Immature natural killer cell (primary cell): ENCODE data around the gene CHST5. TPM values are rescaled to one million over a fixed set of nuclear protein-coding genes. Genes with fewer than 3 reads are reported as not detected.

ENCODE experiments used
- DNase-seq, 3 donors: peaks; one replicate each; pipeline ENCODE4 v3.0.0; 2022; ENCODE audit warnings: mixed read lengths in 1 of 3
- H3K27ac Mint-ChIP-seq, 6 donors: one replicate each; pipeline ENCODE4 v1.8.0; 2020; ENCODE audit warnings: mixed read lengths in 6 of 6, mild to moderate bottlenecking in 5 of 6, inconsistent platforms in 4 of 6, moderate library complexity in 3 of 6
- H3K27me3 Mint-ChIP-seq, 3 donors: one replicate each; pipeline ENCODE4 v1.8.0; 2020 to 2021; ENCODE audit warnings: low read depth in 3 of 3, mild to moderate bottlenecking in 3 of 3, mixed read lengths in 3 of 3, moderate library complexity in 3 of 3, inconsistent platforms in 1 of 3
- H3K36me3 Mint-ChIP-seq, 3 donors: one replicate each; pipeline ENCODE4 v1.8.0; 2020; ENCODE audit warnings: mixed read lengths in 3 of 3, inconsistent platforms in 2 of 3, mild to moderate bottlenecking in 2 of 3
- H3K4me1 Mint-ChIP-seq, 2 donors: one replicate each; pipeline ENCODE4 v1.8.0; 2020; ENCODE audit warnings: inconsistent platforms in 2 of 2, mild to moderate bottlenecking in 2 of 2, mixed read lengths in 2 of 2, moderate library complexity in 1 of 2
- H3K4me3 Mint-ChIP-seq, 5 donors: one replicate each; pipeline ENCODE4 v1.8.0; 2020; ENCODE audit warnings: mild to moderate bottlenecking in 5 of 5, mixed read lengths in 5 of 5, inconsistent platforms in 3 of 5, moderate library complexity in 3 of 5
- H3K9me3 Mint-ChIP-seq, 6 donors: one replicate each; pipeline ENCODE4 v1.8.0; 2020; ENCODE audit warnings: mild to moderate bottlenecking in 6 of 6, mixed read lengths in 6 of 6, inconsistent platforms in 4 of 6, moderate library complexity in 3 of 6
- polyA plus RNA-seq, 3 donors: library from polyadenylated mRNA; unstranded; fragments of 300-500 nt; fragmentation: Illumina TruSeq; gene quantifications; one replicate each; pipeline ENCODE4 v1.2.3, GENCODE V29; 2021

CHST5 gene
- polyA plus RNA-seq, 3 donors from 2014 or later = not detected

DNA sequence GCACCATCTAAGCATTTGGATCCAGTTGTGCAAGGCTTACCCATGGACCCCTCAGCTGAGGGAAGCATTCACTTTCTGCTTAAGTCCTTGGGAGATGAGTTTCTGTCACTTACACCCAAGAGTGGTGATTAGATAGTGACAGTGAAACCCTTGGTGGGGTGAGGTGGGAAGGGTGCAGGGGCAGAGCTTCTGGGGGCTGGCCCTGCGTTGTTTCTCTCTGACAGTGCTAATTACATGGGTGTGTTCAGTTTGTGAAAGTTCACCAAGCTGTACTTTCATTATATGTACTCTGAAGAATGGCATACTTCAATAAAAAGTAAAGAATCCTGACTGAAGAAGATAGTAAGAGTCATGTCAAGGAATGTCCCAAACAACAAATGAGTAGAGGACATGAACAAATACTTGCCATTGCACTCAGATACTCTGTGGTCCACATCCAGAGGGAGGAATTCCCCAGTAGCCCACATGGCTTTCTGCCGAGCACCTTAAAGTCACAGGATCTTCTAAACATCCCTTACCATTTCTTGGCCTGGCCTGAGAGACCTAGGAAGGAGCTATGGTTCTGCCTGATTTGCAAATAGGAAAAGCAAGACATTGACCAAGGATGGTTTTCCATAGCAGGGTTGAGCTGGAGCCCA lies 49.1 kb downstream of the CHST5 start:
- Mint-ChIP-seq H3K4me1 (peaks cover 0 to 1% of the 10 kb centered on the region in 2 donors), H3K4me3 (no peak overlapping the region), H3K27me3 (peaks cover 0 to 15% (median 6%) of the 10 kb centered on the region in 3 donors), H3K27ac (no peak overlapping the region), H3K9me3 (peaks cover 0 to 2% (median 0%) of the 10 kb centered on the region in 6 donors), H3K36me3 (no peaks in the 10 kb centered on the region)
- no peak for DNase-seq

DNA sequence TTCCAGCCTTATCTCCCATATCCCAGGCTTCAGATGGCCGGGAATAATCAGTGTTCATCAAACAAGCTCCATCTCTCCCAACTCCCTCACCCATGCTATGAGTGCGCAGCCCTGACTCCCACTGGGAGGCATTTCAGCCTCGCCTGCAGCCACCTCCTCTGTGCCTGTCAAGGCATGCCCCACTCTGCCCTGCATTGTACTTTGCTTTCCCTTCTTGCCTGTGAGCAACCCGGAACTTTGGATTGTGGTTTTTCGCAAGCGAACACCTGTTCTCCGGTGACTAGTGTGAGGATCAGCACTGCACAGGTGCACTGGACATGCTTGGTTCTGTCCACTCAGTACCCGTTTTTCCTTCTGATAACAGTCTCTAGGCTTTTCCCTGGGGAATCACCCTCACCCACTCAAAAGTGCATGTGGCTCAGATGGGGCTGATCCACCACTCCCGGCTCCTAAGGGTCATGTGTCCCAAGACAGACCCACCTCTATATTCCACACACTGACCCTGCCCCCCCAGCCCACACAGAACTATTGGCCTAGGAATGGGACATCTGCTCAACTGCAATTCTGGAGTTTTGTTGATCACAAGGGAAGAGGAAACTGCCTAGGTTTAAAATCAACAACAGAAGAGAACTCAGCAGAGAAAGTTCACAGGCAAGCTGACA lies 49.8 kb downstream of the CHST5 start:
- H3K27ac Mint-ChIP-seq = no peak overlapping the region
- H3K27me3 Mint-ChIP-seq = peaks cover under 1 to 18% (median 8%) of the 10 kb centered on the region in 3 donors
- no peak overlapping the region for H3K4me3 Mint-ChIP-seq

DNA sequence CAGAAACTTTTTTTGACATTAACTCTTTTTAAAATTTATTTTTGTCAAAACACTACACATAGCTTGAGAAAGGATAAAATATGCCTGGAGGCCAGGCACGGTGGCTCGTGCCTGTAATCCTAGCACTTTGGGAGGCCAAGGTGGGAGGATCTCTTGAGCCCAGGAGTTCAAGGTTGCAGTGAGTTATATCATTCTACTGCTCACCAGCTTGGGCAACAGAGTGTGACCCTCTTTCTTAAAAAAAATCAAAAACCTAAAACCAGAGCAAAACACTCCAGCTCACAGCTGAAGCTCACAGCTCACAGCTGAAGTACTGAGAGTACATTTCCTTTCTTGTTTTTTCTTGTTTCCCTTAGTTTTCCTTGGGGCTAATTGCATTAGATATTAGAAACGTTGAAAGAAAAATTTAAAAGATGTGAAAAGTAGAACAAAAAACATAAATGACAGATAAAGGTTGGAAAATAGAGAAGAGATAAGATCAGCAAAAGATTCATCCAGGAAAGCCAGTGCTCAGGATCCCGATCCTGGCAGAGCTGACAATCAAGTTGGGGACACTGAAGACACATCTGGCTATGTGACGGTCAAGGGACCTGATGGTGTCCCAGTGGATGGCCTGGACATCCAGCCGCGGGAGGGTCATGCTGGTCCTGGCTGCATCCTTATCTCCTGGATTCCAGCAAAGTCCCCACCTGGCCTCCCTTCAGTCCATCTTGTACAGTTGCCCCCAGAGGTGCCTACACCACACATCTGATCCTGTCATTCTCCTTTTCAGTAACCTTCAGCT lies 50.5 kb downstream of the CHST5 start:
- Mint-ChIP-seq H3K27ac (no peak overlapping the region), H3K4me3 (no peak overlapping the region)
- no peak for DNase-seq

More for the DNA sequence above, 49.8 kb downstream of the CHST5 start:
- Mint-ChIP-seq H3K4me1 (peaks cover 0 to 1% of the 10 kb centered on the region in 2 donors), H3K36me3 (no peaks in the 10 kb centered on the region), H3K9me3 (peaks cover 0 to 2% (median 0%) of the 10 kb centered on the region in 6 donors)
- DNase-seq = no peak

DNA sequence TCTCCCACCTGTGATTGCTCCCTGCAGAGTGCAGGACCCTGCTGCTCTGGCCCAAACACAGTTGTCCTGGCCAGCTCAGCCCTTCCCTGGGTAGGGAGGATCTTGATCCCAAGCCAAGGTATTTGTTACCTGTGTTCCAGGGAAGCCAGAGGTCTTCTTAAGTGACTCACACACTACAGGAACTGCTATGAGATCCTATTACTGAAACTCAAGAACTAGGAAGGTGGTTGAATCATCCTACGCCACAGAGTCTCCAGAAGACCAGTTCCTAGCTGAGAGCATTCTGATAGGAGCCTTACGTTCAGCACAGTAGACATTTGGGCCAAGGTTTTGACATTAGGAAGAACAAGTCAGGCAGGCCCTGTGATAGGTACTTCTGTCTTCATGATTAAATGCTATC lies 52.7 kb downstream of the CHST5 start:
- H3K27ac Mint-ChIP-seq = no peak overlapping the region
- no peak overlapping the region for H3K4me3 Mint-ChIP-seq
- H3K27me3 Mint-ChIP-seq = peaks cover 2 to 18% (median 8%) of the 10 kb centered on the region in 3 donors
- no peaks in the 10 kb centered on the region for H3K9me3 Mint-ChIP-seq
- peaks cover 0 to 1% of the 10 kb centered on the region in 2 donors for H3K4me1 Mint-ChIP-seq
- no peaks in the 10 kb centered on the region for H3K36me3 Mint-ChIP-seq
- DNase-seq = no peak

More for the DNA sequence above, 50.5 kb downstream of the CHST5 start:
- peaks cover 0 to 1% of the 10 kb centered on the region in 2 donors for H3K4me1 Mint-ChIP-seq
- H3K9me3 Mint-ChIP-seq = peaks cover 0 to 2% (median 0%) of the 10 kb centered on the region in 6 donors
- H3K36me3 Mint-ChIP-seq = no peaks in the 10 kb centered on the region
- H3K27me3 Mint-ChIP-seq = peaks cover 2 to 18% (median 8%) of the 10 kb centered on the region in 3 donors

DNA sequence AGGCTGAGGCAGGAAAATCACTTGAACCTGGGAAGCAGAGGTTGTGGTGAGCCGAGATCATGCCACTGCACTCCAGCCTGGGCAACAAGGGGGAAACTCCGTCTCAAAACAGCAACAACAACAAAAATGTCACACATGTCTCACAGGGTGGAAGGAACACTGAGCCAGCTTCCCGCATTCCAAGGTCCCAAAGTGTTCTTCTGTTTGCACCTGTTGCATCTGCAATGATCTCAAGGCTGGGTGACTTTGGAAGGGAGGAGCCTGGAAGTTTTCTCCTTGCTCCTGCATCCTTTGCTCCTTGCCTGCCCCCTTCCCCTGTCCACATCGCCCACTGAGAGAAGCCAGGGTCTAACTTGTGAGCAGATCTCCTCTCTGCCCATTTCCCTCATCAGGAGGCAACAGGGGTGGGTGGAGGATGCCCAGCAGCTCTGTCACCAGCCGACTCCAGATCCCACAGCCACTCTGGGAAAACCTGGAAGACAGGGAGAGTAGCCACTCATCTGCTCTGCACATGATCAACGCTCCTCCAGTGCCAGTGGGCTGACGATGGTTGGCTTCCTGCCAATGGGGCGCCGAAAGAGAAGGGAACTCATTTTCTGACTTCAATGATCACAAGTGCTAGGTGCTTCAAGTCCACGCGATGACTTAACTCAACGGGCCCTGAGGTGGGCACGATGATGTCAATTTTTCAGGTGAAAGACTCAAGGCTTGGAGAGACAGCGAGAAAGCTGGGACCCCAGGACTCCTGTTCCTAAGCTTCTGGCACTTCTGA lies 53.3 kb downstream of the CHST5 start:
- DNase-seq = no peak
- Mint-ChIP-seq H3K4me1 (peaks cover 0 to 1% of the 10 kb centered on the region in 2 donors), H3K4me3 (no peak overlapping the region), H3K36me3 (no peaks in the 10 kb centered on the region), H3K27me3 (peaks cover 2 to 14% (median 6%) of the 10 kb centered on the region in 3 donors), H3K9me3 (no peaks in the 10 kb centered on the region), H3K27ac (no peak overlapping the region)

DNA sequence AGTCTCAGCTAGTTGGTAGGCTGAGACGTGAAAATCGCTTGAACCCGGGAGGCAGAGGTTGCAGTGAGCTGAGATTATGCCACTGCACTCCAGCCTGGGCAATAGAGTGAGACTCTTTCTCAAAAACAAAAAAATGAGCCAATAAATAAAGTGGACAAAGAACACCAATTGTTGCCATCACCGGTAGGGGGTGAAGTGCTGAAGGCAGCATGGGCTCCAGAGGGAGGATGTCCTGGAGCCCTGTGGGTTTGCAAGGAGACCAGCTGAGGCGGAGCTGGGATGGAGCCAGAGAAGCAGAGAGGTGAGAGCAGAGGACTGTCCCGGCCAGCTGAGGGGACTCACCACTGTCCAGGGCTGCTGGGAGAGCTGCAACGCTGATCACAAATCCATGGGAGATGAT lies 54.4 kb downstream of the CHST5 start:
- H3K36me3 Mint-ChIP-seq = no peaks in the 10 kb centered on the region
- H3K27ac Mint-ChIP-seq = no peak overlapping the region
- peaks cover 0 to 1% of the 10 kb centered on the region in 2 donors for H3K4me1 Mint-ChIP-seq

DNA sequence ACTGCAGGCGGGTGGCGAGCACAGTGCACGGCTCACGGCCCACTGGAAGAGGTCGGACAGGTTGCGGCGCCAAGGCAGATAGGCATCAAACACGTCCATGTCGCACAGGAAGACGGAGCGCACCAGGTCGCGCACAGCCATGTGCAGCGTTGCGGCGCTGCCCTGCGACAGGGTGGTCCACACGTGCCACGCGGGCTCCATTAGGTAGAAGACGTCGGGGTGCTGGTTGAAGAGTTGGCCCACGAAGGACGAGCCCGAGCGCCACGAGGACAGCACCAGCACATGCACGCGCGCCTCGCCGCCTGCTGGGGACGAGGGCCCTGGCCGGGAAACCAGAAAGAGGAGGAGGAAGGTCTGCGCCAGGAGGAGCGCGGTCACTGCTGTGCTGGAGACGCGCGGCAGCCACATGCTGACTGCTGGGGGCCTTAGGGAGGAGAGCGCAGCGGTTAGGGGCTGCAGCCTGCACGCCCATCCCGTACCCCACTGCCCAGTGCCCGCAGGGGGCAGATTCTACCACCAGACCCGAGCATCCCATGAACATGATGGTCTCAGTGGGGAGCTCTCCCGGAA lies 56.4 kb downstream of the CHST5 start:
- no peak overlapping the region for H3K27ac Mint-ChIP-seq
- H3K27me3 Mint-ChIP-seq = peaks cover 2 to 5% (median 2%) of the 10 kb centered on the region in 3 donors
- H3K36me3 Mint-ChIP-seq = no peaks in the 10 kb centered on the region
- DNase-seq = no peak
- H3K4me1 Mint-ChIP-seq = no peaks in the 10 kb centered on the region
- no peaks in the 10 kb centered on the region for H3K9me3 Mint-ChIP-seq
- H3K4me3 Mint-ChIP-seq = no peak overlapping the region

More for the DNA sequence above, 54.4 kb downstream of the CHST5 start:
- no peak overlapping the region for H3K4me3 Mint-ChIP-seq
- peaks cover 2 to 10% (median 4%) of the 10 kb centered on the region in 3 donors for H3K27me3 Mint-ChIP-seq
- DNase-seq = no peak
- H3K9me3 Mint-ChIP-seq = no peaks in the 10 kb centered on the region

Other genes with a start within 250 kb of the CHST5 start
- gene CFDP1, start 102.6 kb downstream of the CHST5 start, polyA plus RNA-seq = 10 to 100 TPM; 30.9 to 38.8 (median 32.6) TPM
- gene TMEM170A, start 71.4 kb downstream of the CHST5 start, polyA plus RNA-seq = 10 to 100 TPM; 20.0 to 29.5 (median 29.2) TPM
- not detected for gene CHST6, start 40.7 kb downstream of the CHST5 start, polyA plus RNA-seq
- 1 to 10 TPM in 2 of 3 donors, not detected in 1; 1.3 to 1.5 TPM for gene TMEM231, start 20.1 kb upstream of the CHST5 start, polyA plus RNA-seq
- gene GABARAPL2, start 30.3 kb upstream of the CHST5 start, polyA plus RNA-seq = 100 to 1,000 TPM; 204 to 272 (median 269) TPM
- gene ADAT1, start 87.2 kb upstream of the CHST5 start, polyA plus RNA-seq = 10 to 100 TPM; 19.5 to 37.1 (median 34.9) TPM
- 100 to 1,000 TPM; 147 to 205 (median 181) TPM for gene KARS1, start 111.6 kb upstream of the CHST5 start, polyA plus RNA-seq
- gene TERF2IP, start 111.7 kb upstream of the CHST5 start, polyA plus RNA-seq = 100 to 1,000 TPM; 118 to 179 (median 152) TPM
- not detected for gene CPHXL2, start 140.9 kb upstream of the CHST5 start, polyA plus RNA-seq
- gene DUXB, start 165.4 kb upstream of the CHST5 start, polyA plus RNA-seq = not detected
- not detected for gene CPHXL, start 190.4 kb upstream of the CHST5 start, polyA plus RNA-seq